SK-N-SH treated with all-trans-retinoic acid at 6 μM for 48 hours (cell line): Measurements from ENCODE around the gene MORC1.

ENCODE experiments used
- BACH2 ChIP-seq: fragments of 250-450 bp; sonication (Bioruptor Pico); IDR thresholded peaks from 2 replicates; pipeline ENCODE4 v1.9.0; 2021; ENCODE audit warnings: mild to moderate bottlenecking, borderline replicate concordance
- ISL1 ChIP-seq: fragments of 250-450 bp; sonication (Bioruptor Pico); IDR thresholded peaks from 2 replicates; pipeline ENCODE4 v2.1.2; 2022; ENCODE audit warnings: mild to moderate bottlenecking, moderate library complexity
- PATZ1 ChIP-seq: fragments of 250-450 bp; sonication (Bioruptor Pico); IDR thresholded peaks from 2 replicates; pipeline ENCODE4 v1.8.0; 2020; ENCODE audit warnings: mild to moderate bottlenecking, moderate library complexity, borderline replicate concordance
- RARB ChIP-seq: fragments of 250-450 bp; sonication (Bioruptor Pico); IDR thresholded peaks from 2 replicates; pipeline ENCODE4 v1.8.0; 2021; ENCODE audit warnings: mild to moderate bottlenecking, moderate library complexity
- SNAI2 ChIP-seq: fragments of 250-450 bp; sonication (Bioruptor Pico); IDR thresholded peaks from 2 replicates; pipeline ENCODE4 v1.5.0; 2020; ENCODE audit warnings: mild to moderate bottlenecking, moderate library complexity
- ZC3H10 ChIP-seq: fragments of 250-450 bp; sonication (Bioruptor Pico); IDR thresholded peaks from 2 replicates; pipeline ENCODE4 v1.5.1; 2021; ENCODE audit warnings: mild to moderate bottlenecking, moderate library complexity
- ZFP3 ChIP-seq: fragments of 250-450 bp; sonication (Bioruptor Pico); IDR thresholded peaks from 2 replicates; pipeline ENCODE4 v1.5.0; 2020; ENCODE audit warnings: mild to moderate bottlenecking, moderate library complexity
- ZFP30 ChIP-seq: fragments of 450-650 bp; formaldehyde crosslinking; IDR thresholded peaks from 2 replicates; pipeline ENCODE4 v1.5.0; 2022; ENCODE audit warnings: mild to moderate bottlenecking, moderate library complexity
- ZNF70 ChIP-seq: fragments of 450-650 bp; formaldehyde crosslinking; IDR thresholded peaks from 2 replicates; pipeline ENCODE4 v1.5.0; 2020; ENCODE audit warnings: mild to moderate bottlenecking, moderate library complexity
- TF ChIP-seq, protein P1 (sequence below): fragments of 250-450 bp; sonication (Bioruptor Pico); IDR thresholded peaks from 2 replicates; pipeline ENCODE4 v1.5.1; 2020; ENCODE audit warnings: low read depth, mild to moderate bottlenecking, moderate library complexity

GRCh38 chr3:109093561-109093960 is 24.4 kb downstream of the MORC1 start:
- TF ChIP-seq RARB = no peak
- TF ChIP-seq, protein P1, sequence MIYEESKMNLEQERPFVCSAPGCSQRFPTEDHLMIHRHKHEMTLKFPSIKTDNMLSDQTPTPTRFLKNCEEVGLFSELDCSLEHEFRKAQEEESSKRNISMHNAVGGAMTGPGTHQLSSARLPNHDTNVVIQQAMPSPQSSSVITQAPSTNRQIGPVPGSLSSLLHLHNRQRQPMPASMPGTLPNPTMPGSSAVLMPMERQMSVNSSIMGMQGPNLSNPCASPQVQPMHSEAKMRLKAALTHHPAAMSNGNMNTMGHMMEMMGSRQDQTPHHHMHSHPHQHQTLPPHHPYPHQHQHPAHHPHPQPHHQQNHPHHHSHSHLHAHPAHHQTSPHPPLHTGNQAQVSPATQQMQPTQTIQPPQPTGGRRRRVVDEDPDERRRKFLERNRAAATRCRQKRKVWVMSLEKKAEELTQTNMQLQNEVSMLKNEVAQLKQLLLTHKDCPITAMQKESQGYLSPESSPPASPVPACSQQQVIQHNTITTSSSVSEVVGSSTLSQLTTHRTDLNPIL = no peak
- no peak for TF ChIP-seq ZNF70 (CRISPR knock-in tag)
- no peak for TF ChIP-seq ZFP30 (CRISPR knock-in tag)
- TF ChIP-seq ZFP3 (CRISPR knock-in tag) = no peak
- TF ChIP-seq ISL1 (CRISPR knock-in tag) = no peak
- no peak for TF ChIP-seq PATZ1 (CRISPR knock-in tag)
- TF ChIP-seq BACH2 = no peak
- no peak for TF ChIP-seq ZC3H10 (CRISPR knock-in tag)
- no peak for TF ChIP-seq SNAI2 (CRISPR knock-in tag)
